ENCODE data around the gene RMRP. TPM values are rescaled to one million over a fixed set of nuclear protein-coding genes. Genes with fewer than 3 reads are reported as not detected.

RMRP gene
- total RNA-seq, 1 donor from 2014 or later: 14,337 TPM

DNA sequence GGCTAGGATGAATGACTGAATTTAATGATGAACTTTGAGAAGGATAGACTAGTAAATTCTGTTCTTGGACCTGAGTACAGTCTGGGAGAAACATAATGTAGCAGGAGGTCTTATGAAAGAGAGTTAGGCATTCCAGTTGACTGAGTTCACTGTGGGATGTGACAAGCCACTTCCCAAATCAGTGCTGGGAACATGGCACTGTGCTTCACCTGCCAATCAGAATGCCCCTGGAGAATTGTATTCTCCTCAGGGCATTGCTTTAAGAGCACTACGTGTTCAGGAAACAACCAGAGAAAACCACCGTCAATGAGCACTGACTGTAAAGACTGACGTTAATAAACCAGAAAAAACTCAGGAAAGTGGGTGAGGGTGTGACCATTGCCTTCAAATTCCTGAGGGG, 1.5 kb upstream of the RMRP start:
- Mint-ChIP-seq H3K9me3 (ENCODE audit: unreplicated experiment) (no peaks in the 10 kb centered on the region), H3K4me1 (ENCODE audit: unreplicated experiment) (peaks cover 55% of the 10 kb centered on the region), H3K27me3 (ENCODE audit: unreplicated experiment) (no peaks in the 10 kb centered on the region), H3K4me3 (ENCODE audit: unreplicated experiment) (peak overlapping the region; percentile 84), H3K36me3 (ENCODE audit: unreplicated experiment) (peaks cover 9% of the 10 kb centered on the region), H3K27ac (ENCODE audit: unreplicated experiment) (peak overlapping the region; percentile 95)
- TF ChIP-seq, protein P1, sequence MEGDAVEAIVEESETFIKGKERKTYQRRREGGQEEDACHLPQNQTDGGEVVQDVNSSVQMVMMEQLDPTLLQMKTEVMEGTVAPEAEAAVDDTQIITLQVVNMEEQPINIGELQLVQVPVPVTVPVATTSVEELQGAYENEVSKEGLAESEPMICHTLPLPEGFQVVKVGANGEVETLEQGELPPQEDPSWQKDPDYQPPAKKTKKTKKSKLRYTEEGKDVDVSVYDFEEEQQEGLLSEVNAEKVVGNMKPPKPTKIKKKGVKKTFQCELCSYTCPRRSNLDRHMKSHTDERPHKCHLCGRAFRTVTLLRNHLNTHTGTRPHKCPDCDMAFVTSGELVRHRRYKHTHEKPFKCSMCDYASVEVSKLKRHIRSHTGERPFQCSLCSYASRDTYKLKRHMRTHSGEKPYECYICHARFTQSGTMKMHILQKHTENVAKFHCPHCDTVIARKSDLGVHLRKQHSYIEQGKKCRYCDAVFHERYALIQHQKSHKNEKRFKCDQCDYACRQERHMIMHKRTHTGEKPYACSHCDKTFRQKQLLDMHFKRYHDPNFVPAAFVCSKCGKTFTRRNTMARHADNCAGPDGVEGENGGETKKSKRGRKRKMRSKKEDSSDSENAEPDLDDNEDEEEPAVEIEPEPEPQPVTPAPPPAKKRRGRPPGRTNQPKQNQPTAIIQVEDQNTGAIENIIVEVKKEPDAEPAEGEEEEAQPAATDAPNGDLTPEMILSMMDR (IDR thresholded peaks at IDR 0.05): no peak
- DNase-seq (ENCODE audit: extremely low spot score, unreplicated experiment): no peak

DNA sequence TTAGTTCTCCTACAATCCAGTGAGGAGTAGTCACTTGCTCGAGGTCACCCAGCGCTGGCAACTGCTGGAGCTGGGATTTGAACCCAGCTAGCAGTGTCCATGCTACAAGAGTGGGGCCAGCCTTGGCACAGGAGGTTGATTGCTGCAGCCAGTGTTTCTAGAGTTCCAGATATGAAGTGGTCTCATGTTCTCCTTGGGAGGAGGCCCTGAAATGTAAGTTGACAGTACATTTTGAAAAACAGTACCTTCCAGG, 1.1 kb upstream of the RMRP start:
- Mint-ChIP-seq H3K36me3 (ENCODE audit: unreplicated experiment) (peaks cover 9% of the 10 kb centered on the region), H3K4me1 (ENCODE audit: unreplicated experiment) (peaks cover 52% of the 10 kb centered on the region), H3K4me3 (ENCODE audit: unreplicated experiment) (peak overlapping the region; percentile 84), H3K27me3 (ENCODE audit: unreplicated experiment) (no peaks in the 10 kb centered on the region), H3K27ac (ENCODE audit: unreplicated experiment) (peak overlapping the region; percentile 95), H3K9me3 (ENCODE audit: unreplicated experiment) (no peaks in the 10 kb centered on the region)
- no peak for DNase-seq (ENCODE audit: extremely low spot score, unreplicated experiment)
- TF ChIP-seq, protein P1 (IDR thresholded peaks at IDR 0.05): no peak

DNA sequence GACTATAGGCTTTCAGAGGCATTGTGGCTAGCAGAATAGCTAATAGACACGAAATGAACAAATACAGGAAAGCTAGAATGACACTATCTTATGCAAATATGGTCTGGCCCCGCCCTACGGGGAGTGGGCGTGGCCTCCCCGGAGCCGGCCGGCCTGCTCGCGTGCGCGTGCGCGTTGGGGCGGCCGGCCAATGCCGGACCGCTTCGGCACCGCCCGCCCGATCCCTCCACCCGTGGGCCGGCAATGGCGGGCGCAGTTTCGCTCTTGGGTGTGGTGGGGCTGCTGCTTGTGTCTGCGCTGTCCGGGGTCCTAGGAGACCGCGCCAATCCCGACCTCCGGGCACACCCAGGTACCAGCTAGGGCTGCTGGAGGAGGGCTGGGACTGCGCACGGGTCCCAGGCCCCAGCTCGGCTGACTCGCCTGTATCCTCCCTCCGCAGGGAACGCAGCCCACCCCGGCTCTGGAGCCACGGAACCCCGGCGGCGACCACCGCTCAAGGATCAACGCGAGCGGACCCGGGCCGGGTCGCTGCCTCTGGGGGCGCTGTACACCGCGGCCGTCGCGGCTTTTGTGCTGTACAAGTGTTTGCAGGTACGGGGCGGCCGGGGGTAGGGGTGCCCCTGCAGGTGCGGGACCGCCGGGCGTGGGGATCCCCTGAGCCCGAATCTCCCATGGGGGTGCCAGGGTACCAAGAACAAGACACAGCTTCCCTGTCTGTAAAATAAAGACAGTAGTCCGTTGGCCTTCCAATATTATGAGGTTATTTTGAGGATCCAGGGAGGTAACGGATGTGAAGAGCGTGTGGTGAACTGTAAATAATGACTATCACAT, 533 bp upstream of the RMRP start, which contains the start of gene CCDC107:
Gene CCDC107, plus strand, starts transcription at position 156 of the 831 bp plus-strand sequence. Its CDS starts 88 bp downstream, at position 244.
- Mint-ChIP-seq H3K36me3 (ENCODE audit: unreplicated experiment) (peaks cover 9% of the 10 kb centered on the region), H3K4me3 (ENCODE audit: unreplicated experiment) (peak within 1 kb of the TSS; percentile 84), H3K27ac (ENCODE audit: unreplicated experiment) (peak within 1 kb of the TSS; percentile 95), H3K4me1 (ENCODE audit: unreplicated experiment) (peaks cover 49% of the 10 kb centered on the region), H3K9me3 (ENCODE audit: unreplicated experiment) (no peaks in the 10 kb centered on the region), H3K27me3 (ENCODE audit: unreplicated experiment) (no peaks in the 10 kb centered on the region)
- peak; percentile 97 for DNase-seq (ENCODE audit: extremely low spot score, unreplicated experiment)
- TF ChIP-seq, protein P1 (IDR thresholded peaks at IDR 0.05): peak; percentile 79

DNA sequence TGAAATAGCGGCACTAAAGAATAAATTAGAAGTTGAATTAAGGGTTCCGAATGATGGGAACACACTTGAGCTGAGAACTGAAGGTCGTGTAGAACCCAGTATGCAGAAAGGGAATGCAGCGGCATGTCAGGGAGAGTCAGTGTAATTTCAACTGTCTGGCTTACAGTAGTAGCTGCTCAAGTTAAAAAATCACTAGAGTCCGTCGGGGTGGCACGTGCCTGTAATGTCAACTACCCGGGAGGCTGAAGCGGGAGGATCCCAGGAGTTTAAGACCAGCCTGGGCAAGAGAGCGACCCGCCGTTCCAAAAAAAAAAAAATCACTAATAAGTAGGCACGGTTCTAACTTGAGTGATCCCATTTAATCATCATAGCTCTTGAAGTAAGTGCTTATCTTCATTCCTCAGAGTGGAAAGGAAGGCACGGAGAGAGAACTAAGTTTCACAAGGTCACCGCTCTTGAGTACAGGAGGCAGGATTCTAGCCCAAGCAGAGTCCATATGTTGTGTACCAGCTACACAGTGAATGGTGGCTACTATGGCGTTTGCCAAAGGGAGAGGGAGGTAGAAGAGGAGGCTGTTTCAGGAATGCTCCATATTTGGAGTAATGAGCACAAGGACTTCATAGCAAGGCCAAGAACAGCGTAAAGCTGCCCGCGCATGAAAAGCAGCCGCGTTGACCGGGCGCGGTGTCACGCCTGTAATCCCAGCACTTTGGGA, 831 bp downstream of the RMRP start:
- TF ChIP-seq, protein P1 (IDR thresholded peaks at IDR 0.05): no peak
- Mint-ChIP-seq H3K4me3 (ENCODE audit: unreplicated experiment) (peak overlapping the region; percentile 71), H3K36me3 (ENCODE audit: unreplicated experiment) (peaks cover 9% of the 10 kb centered on the region), H3K27me3 (ENCODE audit: unreplicated experiment) (no peaks in the 10 kb centered on the region), H3K27ac (ENCODE audit: unreplicated experiment) (peak overlapping the region; percentile 95), H3K4me1 (ENCODE audit: unreplicated experiment) (peaks cover 41% of the 10 kb centered on the region), H3K9me3 (ENCODE audit: unreplicated experiment) (no peaks in the 10 kb centered on the region)
- no peak for DNase-seq (ENCODE audit: extremely low spot score, unreplicated experiment)

DNA sequence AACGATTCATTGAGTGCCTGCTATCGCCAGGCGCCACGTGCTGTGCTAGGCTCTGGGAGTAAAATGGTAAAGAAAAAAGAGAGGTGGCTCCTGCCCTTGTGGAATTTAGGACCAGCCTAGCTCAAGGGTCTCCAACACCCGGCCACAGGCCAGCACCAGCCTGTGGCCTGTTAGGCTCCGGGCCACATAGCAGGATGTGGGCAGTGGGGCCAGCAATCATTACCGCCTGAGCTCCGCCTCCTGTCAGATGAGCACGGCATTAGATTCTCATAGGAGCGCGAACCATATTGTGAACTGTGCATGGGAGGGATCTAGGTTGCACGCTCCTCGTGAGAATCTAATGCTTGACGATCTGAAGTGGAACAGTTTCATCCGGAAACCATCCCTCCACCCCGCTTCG, 1.5 kb downstream of the RMRP start:
- Mint-ChIP-seq H3K27ac (ENCODE audit: unreplicated experiment) (peak overlapping the region; percentile 95), H3K9me3 (ENCODE audit: unreplicated experiment) (no peaks in the 10 kb centered on the region), H3K4me3 (ENCODE audit: unreplicated experiment) (no peak overlapping the region), H3K36me3 (ENCODE audit: unreplicated experiment) (peaks cover 9% of the 10 kb centered on the region), H3K27me3 (ENCODE audit: unreplicated experiment) (no peaks in the 10 kb centered on the region), H3K4me1 (ENCODE audit: unreplicated experiment) (peaks cover 37% of the 10 kb centered on the region)
- DNase-seq (ENCODE audit: extremely low spot score, unreplicated experiment): no peak
- TF ChIP-seq, protein P1 (IDR thresholded peaks at IDR 0.05): no peak
